HepG2 (cell line): ENCODE measurements around the gene MYO19. TPM values are rescaled to one million over a fixed set of nuclear protein-coding genes. Genes with fewer than 3 reads are reported as not detected.

ENCODE experiments used
- ADNP ChIP-seq: sonication (generic); formaldehyde crosslinking; IDR thresholded peaks from 2 replicates; pipeline ENCODE4 v1.4.0; 2020; ENCODE audit warnings: missing genetic modification reagents
- BRD4 ChIP-seq: sonication (generic); formaldehyde crosslinking; IDR thresholded peaks from 2 replicates; pipeline ENCODE4 v1.4.0; 2020; ENCODE audit warnings: missing genetic modification reagents
- HDAC2 ChIP-seq: sonication (generic); formaldehyde crosslinking; IDR thresholded peaks from 2 replicates; pipeline ENCODE4 v1.4.0; 2020; ENCODE audit warnings: missing genetic modification reagents
- MYPOP ChIP-seq: sonication (generic); formaldehyde crosslinking; IDR thresholded peaks from 2 replicates; pipeline ENCODE4 v1.8.1; 2023; ENCODE audit warnings: mild to moderate bottlenecking, moderate library complexity, missing genetic modification reagents
- SP1 ChIP-seq, 2 experiments: fragments of 450-650 bp in 1 of 2; sonication (generic) in 1 of 2; formaldehyde crosslinking in 1 of 2; IDR thresholded peaks; 2 replicates each; pipeline versions ENCODE4 v1.4.0 to v1.6.1; 2016 to 2020; ENCODE audit warnings: missing genetic modification reagents in 1 of 2
- STAT5B ChIP-seq: sonication (generic); formaldehyde crosslinking; IDR thresholded peaks from 2 replicates; pipeline ENCODE4 v1.4.0; 2020; ENCODE audit warnings: missing genetic modification reagents
- TRAFD1 ChIP-seq: sonication (generic); formaldehyde crosslinking; IDR thresholded peaks from 2 replicates; pipeline ENCODE4 v1.5.1; 2020; ENCODE audit warnings: missing genetic modification reagents, mild to moderate bottlenecking, borderline replicate concordance
- XRCC5 ChIP-seq: fragments of 200-400 bp; formaldehyde crosslinking; optimal IDR thresholded peaks from 2 replicates; pipeline ENCODE3; 2017; ENCODE audit warnings: mild to moderate bottlenecking, low read length
- ZBTB4 ChIP-seq: sonication (generic); formaldehyde crosslinking; IDR thresholded peaks from 2 replicates; pipeline ENCODE4 v1.4.0; 2020; ENCODE audit warnings: missing genetic modification reagents, mild to moderate bottlenecking, borderline replicate concordance
- ZNF558 ChIP-seq: sonication (generic); formaldehyde crosslinking; IDR thresholded peaks from 2 replicates; pipeline ENCODE4 v1.9.0; 2022; ENCODE audit warnings: mild to moderate bottlenecking, missing genetic modification reagents, borderline replicate concordance
- ZNF878 ChIP-seq: sonication (generic); formaldehyde crosslinking; IDR thresholded peaks from 2 replicates; pipeline ENCODE4 v1.8.1; 2023; ENCODE audit warnings: mild to moderate bottlenecking, missing genetic modification reagents, moderate library complexity
- polyA plus RNA-seq, 8 experiments: library from polyadenylated mRNA; depleted of rRNA in 3 of 8; stranded (reverse) in 7 of 8; unstranded in 1 of 8; fragments of >200 nt; fragmentation: Illumina TruSeq in 4 of 8; extraction: Trizol in 4 of 8; gene quantifications; 2 replicates each; pipeline versions ENCODE4 v1.2.1 to v1.2.3, GENCODE V29; 2011 to 2016; ENCODE audit warnings: low read depth in 4 of 8, missing spikeins in 1 of 8, mixed read lengths in 1 of 8; ENCODE audit not compliant: insufficient read depth in 1 of 8
- total RNA-seq, 5 experiments: library from RNA; depleted of rRNA; stranded (reverse); fragments of >200 nt; fragmentation: Illumina TruSeq; extraction: Trizol; gene quantifications; 2 replicates each; pipeline ENCODE4 v1.2.3, GENCODE V29; 2016; ENCODE audit warnings: low read depth in 1 of 5
- TF ChIP-seq, protein P1 (sequence below): sonication (generic); formaldehyde crosslinking; IDR thresholded peaks from 2 replicates; pipeline ENCODE4 v1.5.0; 2020; ENCODE audit warnings: mild to moderate bottlenecking, missing genetic modification reagents, moderate library complexity
- TF ChIP-seq, protein P2 (sequence below): sonication (generic); formaldehyde crosslinking; IDR thresholded peaks from 2 replicates; pipeline ENCODE4 v1.8.1; 2023; ENCODE audit warnings: mild to moderate bottlenecking, missing genetic modification reagents

Gene MYO19
- total and polyA plus RNA-seq, 2 of the 13 experiments (the other 11 are each of a cell fraction or from before 2014, with no cell fraction given), result 75.7 to 82.3 TPM

DNA sequence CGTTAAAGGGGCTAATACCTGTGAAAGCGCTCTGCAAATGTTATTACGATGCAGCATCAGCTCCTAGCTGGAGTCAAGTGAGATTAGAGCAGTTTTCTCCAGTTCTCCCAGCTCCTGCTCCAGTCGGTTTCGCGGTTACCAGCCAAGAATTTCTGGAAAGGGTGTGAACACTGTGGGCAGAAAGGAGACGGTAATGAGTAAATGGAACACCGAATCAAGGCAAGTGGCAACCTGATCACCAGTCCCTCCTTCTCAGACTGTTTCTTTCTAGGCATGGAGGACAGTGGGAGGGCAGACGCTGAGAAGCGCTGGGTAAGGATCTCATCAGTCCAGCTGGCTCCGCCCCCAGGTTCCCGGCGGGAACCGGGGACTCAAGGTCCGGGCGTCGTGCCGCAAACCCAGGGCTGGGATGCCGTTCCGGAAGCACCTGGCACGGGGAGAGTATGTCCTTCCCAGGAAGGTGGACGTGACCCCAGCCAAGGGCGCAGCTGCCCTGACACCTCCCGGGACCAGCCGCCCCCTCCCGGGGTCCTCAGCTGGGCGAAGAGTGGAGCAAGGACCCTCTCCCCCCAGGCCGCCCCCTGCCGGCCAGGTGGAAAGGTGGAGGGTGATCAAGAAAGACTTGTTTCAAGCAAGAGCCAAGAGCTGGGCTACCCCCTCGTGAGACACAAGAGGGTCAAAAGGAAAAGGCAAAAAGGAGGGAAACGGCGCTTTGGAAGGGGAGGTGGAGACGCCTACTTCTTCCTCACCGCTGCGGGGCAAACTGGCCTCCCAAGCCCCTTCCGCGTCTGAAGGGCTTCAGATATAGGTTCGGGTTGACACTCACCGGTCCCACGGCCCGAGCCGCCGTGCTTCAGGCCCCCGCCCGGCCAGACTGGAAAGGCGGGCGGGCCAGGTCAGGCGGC is 481 bp downstream of the MYO19 start (continued):
- TF ChIP-seq MYPOP (CRISPR knock-in tag), result peak; percentile 73; the same call in 1 of the 2 replicates
- TF ChIP-seq HDAC2 (CRISPR knock-in tag), result 0 out of 2 replicates have a peak, but pooled peaks have one; percentile 38
- TF ChIP-seq TRAFD1 (CRISPR knock-in tag), result peak; percentile 14; the same call in 1 of the 2 replicates
- 0 out of 2 replicates have a peak, but pooled peaks have one; percentile 25 for TF ChIP-seq ZNF558 (CRISPR knock-in tag)
- peak; percentile 50; the same call in 1 of the 2 replicates for TF ChIP-seq ZNF878
- TF ChIP-seq SP1 (IDR thresholded peaks at IDR 0.05), result no peak
- 0 out of 2 replicates have a peak, but pooled peaks have one; percentile 43 for TF ChIP-seq SP1 (CRISPR knock-in tag; IDR thresholded peaks at IDR 0.05)
- TF ChIP-seq, protein P1, sequence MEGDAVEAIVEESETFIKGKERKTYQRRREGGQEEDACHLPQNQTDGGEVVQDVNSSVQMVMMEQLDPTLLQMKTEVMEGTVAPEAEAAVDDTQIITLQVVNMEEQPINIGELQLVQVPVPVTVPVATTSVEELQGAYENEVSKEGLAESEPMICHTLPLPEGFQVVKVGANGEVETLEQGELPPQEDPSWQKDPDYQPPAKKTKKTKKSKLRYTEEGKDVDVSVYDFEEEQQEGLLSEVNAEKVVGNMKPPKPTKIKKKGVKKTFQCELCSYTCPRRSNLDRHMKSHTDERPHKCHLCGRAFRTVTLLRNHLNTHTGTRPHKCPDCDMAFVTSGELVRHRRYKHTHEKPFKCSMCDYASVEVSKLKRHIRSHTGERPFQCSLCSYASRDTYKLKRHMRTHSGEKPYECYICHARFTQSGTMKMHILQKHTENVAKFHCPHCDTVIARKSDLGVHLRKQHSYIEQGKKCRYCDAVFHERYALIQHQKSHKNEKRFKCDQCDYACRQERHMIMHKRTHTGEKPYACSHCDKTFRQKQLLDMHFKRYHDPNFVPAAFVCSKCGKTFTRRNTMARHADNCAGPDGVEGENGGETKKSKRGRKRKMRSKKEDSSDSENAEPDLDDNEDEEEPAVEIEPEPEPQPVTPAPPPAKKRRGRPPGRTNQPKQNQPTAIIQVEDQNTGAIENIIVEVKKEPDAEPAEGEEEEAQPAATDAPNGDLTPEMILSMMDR, result peak; percentile 83
- TF ChIP-seq, protein P2, sequence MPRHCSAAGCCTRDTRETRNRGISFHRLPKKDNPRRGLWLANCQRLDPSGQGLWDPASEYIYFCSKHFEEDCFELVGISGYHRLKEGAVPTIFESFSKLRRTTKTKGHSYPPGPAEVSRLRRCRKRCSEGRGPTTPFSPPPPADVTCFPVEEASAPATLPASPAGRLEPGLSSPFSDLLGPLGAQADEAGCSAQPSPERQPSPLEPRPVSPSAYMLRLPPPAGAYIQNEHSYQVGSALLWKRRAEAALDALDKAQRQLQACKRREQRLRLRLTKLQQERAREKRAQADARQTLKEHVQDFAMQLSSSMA (CRISPR knock-in tag), result peak; percentile 60; the same call in 1 of the 2 replicates
- peak; percentile 58; the same call in 1 of the 2 replicates for TF ChIP-seq ZBTB4 (CRISPR knock-in tag)
- 0 out of 2 replicates have a peak, but pooled peaks have one; percentile 19 for TF ChIP-seq STAT5B (CRISPR knock-in tag)
- no peak for TF ChIP-seq ADNP
- TF ChIP-seq XRCC5, result peak; percentile 28
- no peak; the same call in 1 of the 2 replicates for TF ChIP-seq BRD4 (CRISPR knock-in tag)
